GM19035 (cell line): ENCODE measurements around the gene OPCML.

Experiments used
- ATAC-seq: cut with Tn5 transposase; IDR thresholded peaks from one replicate; pipeline ENCODE4 v1.9.1; 2021; ENCODE audit not compliant: unreplicated experiment

Gene OPCML

GRCh38 chr11:133531971-133532651 is at the start of gene OPCML:
Gene OPCML, minus strand, starts transcription at chr11:133532501.
- ATAC-seq: no peak

DNA sequence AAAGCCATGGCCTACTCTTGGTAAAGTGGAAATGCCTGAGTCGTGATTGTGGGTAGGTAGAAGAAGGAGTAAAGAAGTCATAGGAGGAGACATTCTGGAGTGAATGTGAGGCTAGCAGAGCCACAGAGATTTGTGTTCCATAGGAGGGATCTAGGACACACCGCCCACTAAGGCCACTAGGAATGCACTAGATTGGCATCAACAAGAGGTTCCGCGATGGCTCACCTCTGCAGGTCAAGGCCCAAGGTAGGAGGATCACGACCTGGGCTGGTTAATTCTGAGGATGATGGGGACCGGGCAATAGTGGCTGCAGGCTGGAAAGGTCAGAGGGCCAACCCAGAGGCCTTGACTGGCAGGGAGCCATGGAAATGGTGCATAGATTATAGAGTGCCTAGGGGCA is 48.8 kb upstream of the OPCML start:
- no peak for ATAC-seq

DNA sequence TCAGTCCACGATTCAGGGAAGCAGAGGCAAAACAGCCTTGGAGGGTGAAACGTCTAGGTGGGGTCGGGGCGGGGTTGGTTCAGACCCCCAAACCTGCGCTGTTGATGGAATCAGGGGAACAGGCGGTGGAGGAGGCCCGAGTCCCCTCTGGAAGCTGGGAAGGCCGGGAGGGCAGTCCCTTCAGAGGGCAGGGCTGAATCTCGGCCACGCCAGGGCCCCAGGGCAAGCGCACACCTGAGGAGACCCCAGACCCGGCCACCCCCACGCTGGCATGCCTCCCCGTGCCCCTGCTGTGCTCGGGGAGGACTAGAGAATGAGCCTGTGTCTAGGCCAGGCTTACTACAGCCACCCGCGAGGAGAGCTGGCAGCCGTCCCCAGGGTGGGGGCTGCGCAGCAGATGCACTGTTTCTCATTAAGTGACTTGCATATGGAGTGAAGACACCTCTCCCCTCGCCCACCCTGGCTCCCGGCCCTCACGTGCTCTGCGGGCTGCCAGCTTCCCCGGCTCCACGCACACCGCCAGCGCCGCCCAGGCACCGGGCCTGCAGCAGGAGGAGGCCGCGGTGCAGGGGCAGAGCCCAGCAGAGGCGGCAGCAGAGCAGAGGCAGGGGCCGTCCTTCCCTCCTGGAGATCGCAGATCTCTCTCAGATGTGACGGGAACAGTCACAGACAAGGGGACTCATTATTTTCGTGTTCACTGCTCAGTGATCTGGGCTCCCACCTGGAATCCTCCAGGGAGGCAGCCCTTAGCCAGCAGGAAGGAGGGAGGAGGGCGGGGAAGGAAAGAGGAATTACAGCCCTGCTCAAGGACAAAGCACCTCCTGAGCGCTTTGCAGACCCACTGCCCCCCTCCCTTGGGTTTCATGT is 47.1 kb upstream of the OPCML start:
- ATAC-seq: no peak

- ATAC-seq: no peak
These were observed 45.1 kb upstream of the OPCML start for GRCh38 chr11:133577403-133577802.

DNA sequence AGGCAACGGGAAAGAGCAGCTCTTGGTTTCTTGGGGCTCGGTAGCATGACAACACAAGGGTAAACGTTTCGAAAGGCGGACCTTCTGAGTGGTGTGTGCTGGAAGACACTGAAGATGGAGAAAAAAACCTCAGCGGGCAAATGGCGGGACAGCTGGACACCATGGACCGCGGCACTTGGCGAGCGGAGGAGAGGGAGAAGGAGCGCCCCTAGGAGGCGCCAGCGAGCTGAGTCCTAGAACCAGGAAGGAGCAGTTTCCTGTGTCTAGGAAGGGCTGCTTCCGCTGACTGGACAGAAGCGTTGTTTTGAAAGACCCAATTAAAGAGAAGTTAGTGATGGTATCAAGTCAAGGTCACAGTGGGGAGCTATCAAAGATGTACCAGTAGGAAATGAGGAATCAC is 44.0 kb upstream of the OPCML start:
- no peak for ATAC-seq

GRCh38 chr11:133573081-133573480 is 40.8 kb upstream of the OPCML start:
- no peak for ATAC-seq

DNA sequence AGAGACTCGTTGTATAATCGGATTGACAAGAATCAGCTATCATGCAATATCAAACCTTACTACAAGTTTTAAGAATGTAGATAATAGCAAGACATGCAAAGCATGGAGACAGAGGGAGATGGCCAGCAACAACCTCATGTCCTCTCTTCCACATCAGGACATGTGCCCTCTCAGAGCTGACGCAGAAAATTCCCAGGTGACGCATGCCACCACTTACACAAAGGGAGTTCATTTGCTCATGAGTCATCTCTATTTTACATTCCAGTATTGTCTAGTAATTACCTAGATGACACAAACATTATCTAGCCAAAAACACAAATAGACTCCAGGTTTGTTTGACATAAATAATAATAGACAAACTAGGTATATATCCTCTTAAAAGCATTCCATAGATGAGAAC is 38.1 kb upstream of the OPCML start:
- no peak for ATAC-seq

GRCh38 chr11:133563505-133564025 is 31.3 kb upstream of the OPCML start:
- no peak for ATAC-seq

GRCh38 chr11:133560472-133560855 is 28.2 kb upstream of the OPCML start:
- no peak for ATAC-seq

- ATAC-seq: no peak
These were observed 27.7 kb upstream of the OPCML start for GRCh38 chr11:133559833-133560471.

GRCh38 chr11:133559382-133559781 is 27.1 kb upstream of the OPCML start:
- no peak for ATAC-seq

DNA sequence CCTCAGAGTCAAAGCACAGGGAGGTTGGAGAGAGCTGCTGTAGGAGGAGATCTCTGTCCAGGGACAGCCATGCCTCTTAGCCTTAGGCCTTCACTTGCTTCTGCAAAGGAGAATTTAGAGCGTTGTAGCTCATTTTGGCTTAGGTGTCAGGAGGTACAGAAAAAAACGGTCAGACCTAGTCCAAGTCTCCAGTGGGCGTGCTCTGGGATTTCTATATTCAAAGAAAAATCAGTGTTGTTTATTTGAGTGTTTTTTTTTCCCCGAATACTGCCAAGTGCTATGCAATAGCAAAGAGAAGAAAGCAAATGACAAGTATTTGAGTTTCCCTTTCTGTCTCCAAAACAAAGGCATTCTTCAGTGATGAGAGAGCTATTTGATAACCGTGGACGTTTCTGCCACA is 22.7 kb upstream of the OPCML start:
- ATAC-seq: no peak

GRCh38 chr11:133553885-133554740 is 21.8 kb upstream of the OPCML start:
- ATAC-seq: no peak

DNA sequence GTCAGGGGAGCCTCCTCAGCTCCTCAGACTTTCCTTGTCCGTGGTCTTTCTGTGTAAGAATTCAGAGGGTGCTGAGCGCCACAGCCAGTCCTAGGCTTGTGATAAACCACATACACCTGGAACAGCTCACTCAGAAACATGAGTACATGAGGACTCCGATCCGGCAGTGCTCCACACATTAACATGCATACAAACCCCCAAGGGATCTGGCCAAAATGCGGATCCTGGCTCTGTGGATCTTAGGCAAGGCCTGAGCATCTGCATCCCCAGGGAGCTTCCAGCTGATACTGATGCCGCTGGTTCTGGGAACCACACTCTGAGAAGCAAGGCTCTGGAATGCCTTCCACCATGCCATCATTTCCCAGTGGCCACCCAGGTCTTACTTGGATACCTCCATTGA is 20.6 kb upstream of the OPCML start:
- no peak for ATAC-seq

GRCh38 chr11:133551064-133551463 is 18.8 kb upstream of the OPCML start:
- no peak for ATAC-seq

DNA sequence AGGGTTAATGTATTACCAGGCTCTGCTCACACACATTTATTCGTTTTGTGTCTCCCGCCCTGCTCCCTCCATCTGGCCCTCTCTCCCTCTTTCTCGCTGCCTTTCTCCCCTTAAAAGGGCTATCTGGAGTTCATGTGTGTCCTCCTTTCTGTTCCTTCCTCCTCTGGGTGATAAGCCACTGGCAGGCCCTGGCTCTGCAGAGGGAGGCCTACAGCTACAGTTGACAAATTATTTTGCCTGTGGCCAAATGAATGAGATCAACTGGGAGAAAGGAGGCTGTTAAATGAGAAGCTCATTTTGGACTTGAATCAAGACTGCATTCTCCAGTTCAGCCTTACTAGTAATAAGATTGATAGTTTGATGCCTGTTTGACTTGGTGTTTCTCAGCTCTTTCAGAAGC is 17.5 kb upstream of the OPCML start:
- no peak for ATAC-seq

DNA sequence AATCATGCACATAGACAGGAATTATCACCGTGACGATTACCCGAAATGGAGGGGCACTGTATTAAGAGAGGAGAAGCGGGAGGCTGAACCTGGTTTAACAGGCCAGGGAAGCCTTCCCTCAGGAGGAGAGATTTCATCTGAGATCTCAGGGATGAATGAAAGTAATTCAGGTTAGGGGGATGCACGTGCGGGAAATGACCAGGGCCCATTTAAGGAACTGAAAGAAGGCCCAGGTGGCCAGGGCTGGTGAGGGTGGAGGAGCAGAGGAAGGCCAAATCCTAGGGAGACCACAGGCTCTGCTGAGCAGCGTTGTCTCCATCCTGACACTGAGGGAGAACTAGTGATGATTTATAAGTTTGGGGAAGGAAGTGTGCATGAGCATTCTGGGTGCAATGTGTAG is 16.3 kb upstream of the OPCML start:
- no peak for ATAC-seq

GRCh38 chr11:133547808-133548494 is 15.7 kb upstream of the OPCML start:
- ATAC-seq: no peak

- peak; percentile 72 for ATAC-seq
These were observed 13.0 kb upstream of the OPCML start for GRCh38 chr11:133545199-133545803.

DNA sequence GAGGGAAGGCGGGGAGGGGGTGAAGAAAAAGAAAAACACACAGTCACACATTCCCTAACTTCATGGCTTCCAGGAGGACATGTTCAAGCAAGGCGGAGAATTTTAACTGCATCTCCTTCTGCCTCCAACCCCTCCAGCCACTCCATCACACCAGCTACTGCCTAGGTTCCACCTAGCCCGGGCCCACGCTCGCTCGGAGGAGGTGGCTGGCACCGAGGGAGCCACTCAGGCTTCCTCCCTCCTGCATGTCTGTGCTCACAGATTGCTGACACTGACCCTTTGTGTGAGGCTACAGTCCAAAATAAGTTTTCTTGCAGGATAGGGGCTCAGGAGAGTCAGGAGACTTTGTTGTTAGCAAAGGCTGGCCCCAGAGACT is 9.4 kb upstream of the OPCML start:
- ATAC-seq: no peak
